Skin of body (tissue), 2 donors: Measurements from ENCODE around the gene GULP1. TPM values are rescaled to one million over a fixed set of nuclear protein-coding genes. Genes with fewer than 3 reads are reported as not detected.
A peak's percentile ranks its signal among the peaks of the same experiment; 100 is the strongest.
"Not testable (repeated sequence)": the region's sequence is repeated elsewhere in the genome, so short reads cannot be mapped to it uniquely, and the experiment has no call there.

Source experiments
- DNase-seq: peaks from one replicate; lab custom pipeline; 2025; lab: John Stamatoyannopoulos, UW
- total RNA-seq: library from RNA; depleted of rRNA; stranded (reverse); fragments of >200 nt; gene quantifications from one replicate; pipeline ENCODE4 v1.2.3, GENCODE V29; 2014

GULP1 gene
- total RNA-seq, 1 donor from 2014 or later: 56.8 TPM

- no peak for DNase-seq
Measured at GRCh38 chr2:188415754-188416083, 124.0 kb downstream of the GULP1 start.

GRCh38 chr2:188416367-188416766 is 124.7 kb downstream of the GULP1 start:
- DNase-seq: no peak

GRCh38 chr2:188422726-188423125 is 131.1 kb downstream of the GULP1 start:
- DNase-seq: no peak

GRCh38 chr2:188425266-188425665 is 133.6 kb downstream of the GULP1 start:
- no peak for DNase-seq

- no peak for DNase-seq
Measured at GRCh38 chr2:188426121-188426520, 134.4 kb downstream of the GULP1 start.

GRCh38 chr2:188430705-188431104 is 139.0 kb downstream of the GULP1 start:
- DNase-seq: no peak

GRCh38 chr2:188434018-188434417 is 142.3 kb downstream of the GULP1 start:
- no peak for DNase-seq

- no peak for DNase-seq
Measured at GRCh38 chr2:188435115-188435514, 143.4 kb downstream of the GULP1 start.

GRCh38 chr2:188437537-188437936 is 145.9 kb downstream of the GULP1 start:
- no peak for DNase-seq

- no peak for DNase-seq
Measured at GRCh38 chr2:188439986-188440385, 148.3 kb downstream of the GULP1 start.

- DNase-seq: no peak
Measured at GRCh38 chr2:188440849-188441248, 149.2 kb downstream of the GULP1 start.

GRCh38 chr2:188441288-188441947 is 149.7 kb downstream of the GULP1 start:
- DNase-seq: no peak

GRCh38 chr2:188443207-188443606 is 151.5 kb downstream of the GULP1 start:
- no peak for DNase-seq

- no peak for DNase-seq
Measured at GRCh38 chr2:188444106-188444835, 152.6 kb downstream of the GULP1 start.

GRCh38 chr2:188449561-188449960 is 157.9 kb downstream of the GULP1 start:
- DNase-seq: peak; percentile 19

- no peak for DNase-seq
Measured at GRCh38 chr2:188449971-188450370, 158.3 kb downstream of the GULP1 start.

- peak; percentile 59 for DNase-seq
Measured at GRCh38 chr2:188450732-188451483, 159.2 kb downstream of the GULP1 start.

- no peak for DNase-seq
Measured at GRCh38 chr2:188452084-188452483, 160.4 kb downstream of the GULP1 start.

GRCh38 chr2:188456114-188456909 is 164.6 kb downstream of the GULP1 start:
- DNase-seq: no peak

- no peak for DNase-seq
Measured at GRCh38 chr2:188459061-188459460, 167.4 kb downstream of the GULP1 start.

- not testable (repeated sequence) for DNase-seq
Measured at GRCh38 chr2:188466078-188466477, 174.4 kb downstream of the GULP1 start.

- DNase-seq: no peak
Measured at GRCh38 chr2:188466761-188467160, 175.1 kb downstream of the GULP1 start.
